ENCODE results near the gene ADAMTS9.

GRCh38 chr3:64716110-64716710 is 28.4 kb upstream of the ADAMTS9 start:
- TF ChIP-seq EZH2phosphoT487 (conservative IDR thresholded peaks at IDR 0.05; ENCODE audit: low read length) (no peak), CTCF (IDR thresholded peaks at IDR 0.05; ENCODE audit: insufficient read depth, low read length, poor library complexity, severe bottlenecking) (no peak)

Measured in SU-DHL-6 (cell line).